Measurements from ENCODE around the gene MMP12.
A peak's percentile ranks its signal among the peaks of the same experiment; 100 is the strongest.

The MMP12 gene

GRCh38 chr11:102830001-102830727, 44.6 kb downstream of the MMP12 start:
- peak; percentile 61 for DNase-seq (ENCODE audit: low read depth)
- TF ChIP-seq, protein P1, sequence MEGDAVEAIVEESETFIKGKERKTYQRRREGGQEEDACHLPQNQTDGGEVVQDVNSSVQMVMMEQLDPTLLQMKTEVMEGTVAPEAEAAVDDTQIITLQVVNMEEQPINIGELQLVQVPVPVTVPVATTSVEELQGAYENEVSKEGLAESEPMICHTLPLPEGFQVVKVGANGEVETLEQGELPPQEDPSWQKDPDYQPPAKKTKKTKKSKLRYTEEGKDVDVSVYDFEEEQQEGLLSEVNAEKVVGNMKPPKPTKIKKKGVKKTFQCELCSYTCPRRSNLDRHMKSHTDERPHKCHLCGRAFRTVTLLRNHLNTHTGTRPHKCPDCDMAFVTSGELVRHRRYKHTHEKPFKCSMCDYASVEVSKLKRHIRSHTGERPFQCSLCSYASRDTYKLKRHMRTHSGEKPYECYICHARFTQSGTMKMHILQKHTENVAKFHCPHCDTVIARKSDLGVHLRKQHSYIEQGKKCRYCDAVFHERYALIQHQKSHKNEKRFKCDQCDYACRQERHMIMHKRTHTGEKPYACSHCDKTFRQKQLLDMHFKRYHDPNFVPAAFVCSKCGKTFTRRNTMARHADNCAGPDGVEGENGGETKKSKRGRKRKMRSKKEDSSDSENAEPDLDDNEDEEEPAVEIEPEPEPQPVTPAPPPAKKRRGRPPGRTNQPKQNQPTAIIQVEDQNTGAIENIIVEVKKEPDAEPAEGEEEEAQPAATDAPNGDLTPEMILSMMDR (conservative IDR thresholded peaks at IDR 0.05; ENCODE audit: low read length): no peak
- no peak overlapping the region for H3K4me3 ChIP-seq (ENCODE audit: low read length)

DNA sequence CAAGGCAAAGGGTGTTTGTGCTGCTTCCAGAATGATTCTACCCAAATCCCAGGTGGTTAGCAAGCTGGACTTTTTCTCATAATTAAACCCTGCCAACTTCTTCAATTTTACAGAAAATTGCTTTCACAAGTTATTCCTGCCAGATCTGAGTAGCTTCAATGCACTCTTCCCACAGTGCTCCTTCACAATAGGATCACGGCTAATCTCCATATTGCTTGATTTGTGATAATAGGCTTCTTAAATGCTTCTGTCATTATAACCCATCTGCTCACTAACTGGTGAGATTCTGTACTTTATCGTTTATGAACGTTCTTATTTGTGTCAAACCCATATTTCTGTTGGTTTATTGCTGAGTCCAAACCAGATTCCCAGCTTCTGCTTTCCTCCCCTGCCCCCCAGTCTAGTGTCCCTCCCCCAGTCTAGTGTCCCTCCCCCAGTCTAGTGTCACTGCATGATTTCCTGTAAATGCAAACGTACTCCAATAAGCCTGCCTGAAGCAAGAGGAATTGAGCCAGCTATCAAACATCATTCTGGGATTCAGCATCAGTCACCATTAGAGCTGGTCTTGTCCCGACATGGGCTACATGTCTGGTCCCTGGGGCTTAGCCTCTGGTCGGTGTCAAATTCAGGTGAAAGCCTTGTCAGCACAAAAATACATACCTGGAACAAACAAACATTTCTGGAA, 45.3 kb downstream of the MMP12 start:
- TF ChIP-seq, protein P1 (conservative IDR thresholded peaks at IDR 0.05; ENCODE audit: low read length): no peak
- DNase-seq (ENCODE audit: low read depth): no peak
- H3K4me3 ChIP-seq (ENCODE audit: low read length): no peak overlapping the region

- H3K4me3 ChIP-seq (ENCODE audit: low read length): no peak overlapping the region
- TF ChIP-seq, protein P1 (conservative IDR thresholded peaks at IDR 0.05; ENCODE audit: low read length): no peak
- DNase-seq (ENCODE audit: low read depth): peak; percentile 54
These were observed 50.2 kb downstream of the MMP12 start for GRCh38 chr11:102824556-102824955.

- H3K4me3 ChIP-seq (ENCODE audit: low read length): no peak overlapping the region
- DNase-seq (ENCODE audit: low read depth): no peak
- TF ChIP-seq, protein P1 (conservative IDR thresholded peaks at IDR 0.05; ENCODE audit: low read length): no peak
These were observed 55.3 kb downstream of the MMP12 start for GRCh38 chr11:102819491-102819890.

DNA sequence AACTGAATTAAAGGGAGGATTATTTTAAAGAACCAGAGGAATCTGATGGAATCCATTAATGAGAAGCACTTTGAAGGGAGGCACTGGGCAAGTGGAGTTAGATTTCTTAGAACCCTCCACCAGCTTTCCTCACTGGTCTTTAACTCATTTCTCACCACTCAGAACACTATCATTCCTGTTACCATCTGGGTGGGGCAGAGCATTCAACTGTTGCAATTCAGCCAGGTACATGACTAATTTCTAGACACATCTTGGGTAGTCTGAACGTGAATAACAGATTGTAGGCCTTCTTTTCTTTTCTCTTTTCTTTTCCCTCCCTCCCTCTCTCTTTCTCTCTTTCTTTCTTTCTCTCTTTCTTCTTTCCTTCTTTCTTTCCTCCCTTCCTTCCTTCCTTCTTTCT, 61.3 kb downstream of the MMP12 start:
- no peak overlapping the region for H3K4me3 ChIP-seq (ENCODE audit: low read length)
- TF ChIP-seq, protein P1 (conservative IDR thresholded peaks at IDR 0.05; ENCODE audit: low read length): no peak
- no peak for DNase-seq (ENCODE audit: low read depth)

Measured in AG10803 (cell line).